ENCODE data around the gene HSD3B1.

HSD3B1 gene

DNA sequence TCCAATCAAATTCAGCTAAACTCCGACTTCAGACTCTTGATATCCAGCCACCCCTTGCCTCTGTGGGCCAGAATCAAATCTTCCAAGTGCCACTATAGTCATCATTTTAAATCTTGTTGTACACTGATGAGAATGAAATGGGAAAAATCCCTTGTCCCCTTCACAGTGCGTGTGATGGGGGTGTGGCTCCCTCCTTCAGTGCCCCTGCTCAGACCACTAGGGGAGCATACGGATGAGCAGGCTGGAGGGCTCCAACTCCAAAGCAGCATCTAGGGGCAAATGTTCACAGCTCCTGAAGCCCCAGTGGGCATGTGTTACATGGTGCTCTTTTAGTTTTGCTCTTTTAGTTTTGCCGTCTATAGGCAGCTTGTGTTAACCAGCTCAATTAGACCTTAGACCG lies 35.4 kb upstream of the HSD3B1 start:
- no peaks in the 10 kb centered on the region for H3K9me2 ChIP-seq (replicated peaks; ENCODE audit: low read depth, low read length)
- no peaks in the 10 kb centered on the region for H3K79me2 ChIP-seq (ENCODE audit: insufficient read depth, low read length)
- H3K4me2 ChIP-seq (ENCODE audit: low read depth, low read length, poor library complexity, severe bottlenecking): no peak overlapping the region
- H3K4me1 ChIP-seq (ENCODE audit: insufficient read depth, low read length, poor library complexity, severe bottlenecking): no peaks in the 10 kb centered on the region
- H2AFZ ChIP-seq (ENCODE audit: low read length): no peak overlapping the region
- no peaks in the 10 kb centered on the region for H3K36me3 ChIP-seq (ENCODE audit: insufficient read depth, low read length)
- no peak overlapping the region for H3K4me3 ChIP-seq (ENCODE audit: low read length, poor library complexity, severe bottlenecking)
- no peak for TF ChIP-seq EZH2phosphoT487 (IDR thresholded peaks at IDR 0.05; ENCODE audit: borderline replicate concordance)
- TF ChIP-seq, protein P1, sequence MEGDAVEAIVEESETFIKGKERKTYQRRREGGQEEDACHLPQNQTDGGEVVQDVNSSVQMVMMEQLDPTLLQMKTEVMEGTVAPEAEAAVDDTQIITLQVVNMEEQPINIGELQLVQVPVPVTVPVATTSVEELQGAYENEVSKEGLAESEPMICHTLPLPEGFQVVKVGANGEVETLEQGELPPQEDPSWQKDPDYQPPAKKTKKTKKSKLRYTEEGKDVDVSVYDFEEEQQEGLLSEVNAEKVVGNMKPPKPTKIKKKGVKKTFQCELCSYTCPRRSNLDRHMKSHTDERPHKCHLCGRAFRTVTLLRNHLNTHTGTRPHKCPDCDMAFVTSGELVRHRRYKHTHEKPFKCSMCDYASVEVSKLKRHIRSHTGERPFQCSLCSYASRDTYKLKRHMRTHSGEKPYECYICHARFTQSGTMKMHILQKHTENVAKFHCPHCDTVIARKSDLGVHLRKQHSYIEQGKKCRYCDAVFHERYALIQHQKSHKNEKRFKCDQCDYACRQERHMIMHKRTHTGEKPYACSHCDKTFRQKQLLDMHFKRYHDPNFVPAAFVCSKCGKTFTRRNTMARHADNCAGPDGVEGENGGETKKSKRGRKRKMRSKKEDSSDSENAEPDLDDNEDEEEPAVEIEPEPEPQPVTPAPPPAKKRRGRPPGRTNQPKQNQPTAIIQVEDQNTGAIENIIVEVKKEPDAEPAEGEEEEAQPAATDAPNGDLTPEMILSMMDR (conservative IDR thresholded peaks at IDR 0.05; ENCODE audit: low read length): no peak
- H3F3A ChIP-seq (ENCODE audit: low read depth): no peaks in the 10 kb centered on the region
- no peaks in the 10 kb centered on the region for H3K27me3 ChIP-seq (ENCODE audit: insufficient read depth, low read length, poor library complexity, severe bottlenecking)
- H4K20me1 ChIP-seq (ENCODE audit: insufficient read depth, low read length, poor library complexity, severe bottlenecking): no peaks in the 10 kb centered on the region
- H3K9ac ChIP-seq (ENCODE audit: low read depth, low read length, poor library complexity, severe bottlenecking): no peak overlapping the region
- no peaks in the 10 kb centered on the region for H3K9me3 ChIP-seq (ENCODE audit: insufficient read depth, low read depth, low read length)

DNA sequence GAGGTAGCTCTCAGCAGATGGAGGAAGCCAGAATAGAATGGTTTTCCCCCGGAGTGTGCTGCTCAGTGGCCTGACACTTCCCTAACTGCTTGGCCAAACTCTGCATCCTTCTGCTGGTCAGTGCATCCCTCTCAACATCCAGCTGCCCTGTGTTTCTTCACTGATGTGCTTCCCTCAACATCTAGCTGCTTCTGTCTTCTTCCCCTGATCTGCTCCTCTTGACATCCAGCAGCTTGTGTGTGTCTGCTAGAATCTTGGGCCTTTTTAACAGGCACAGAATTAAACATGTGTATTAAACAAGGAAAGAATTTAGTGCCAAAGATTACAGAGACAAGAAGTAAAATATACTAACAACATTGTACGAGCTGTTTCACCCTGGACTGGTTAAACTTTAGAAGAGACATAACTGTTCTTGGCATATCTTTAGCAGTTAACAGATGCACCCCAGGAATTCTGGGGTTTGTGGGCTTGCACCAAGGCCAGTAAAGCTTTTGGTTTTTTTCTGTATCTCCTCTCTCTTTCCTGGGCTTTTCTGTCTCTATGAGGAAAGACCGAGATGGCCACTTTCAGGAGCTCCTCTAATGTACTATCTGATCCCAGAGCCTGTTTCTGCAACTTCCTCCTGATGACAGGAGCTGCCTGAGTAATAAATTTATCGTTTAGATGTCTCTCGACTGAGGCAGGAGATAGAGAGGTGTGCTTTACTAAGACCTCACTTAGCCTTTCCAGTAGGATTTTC lies 34.8 kb upstream of the HSD3B1 start:
- Histone ChIP-seq H3K36me3 (ENCODE audit: insufficient read depth, low read length) (no peaks in the 10 kb centered on the region), H3K9ac (ENCODE audit: low read depth, low read length, poor library complexity, severe bottlenecking) (no peak overlapping the region), H2AFZ (ENCODE audit: low read length) (no peak overlapping the region), H4K20me1 (ENCODE audit: insufficient read depth, low read length, poor library complexity, severe bottlenecking) (no peaks in the 10 kb centered on the region), H3F3A (ENCODE audit: low read depth) (no peaks in the 10 kb centered on the region), H3K9me3 (ENCODE audit: insufficient read depth, low read depth, low read length) (no peaks in the 10 kb centered on the region), H3K4me3 (ENCODE audit: low read length, poor library complexity, severe bottlenecking) (no peak overlapping the region), H3K4me2 (ENCODE audit: low read depth, low read length, poor library complexity, severe bottlenecking) (no peak overlapping the region), H3K4me1 (ENCODE audit: insufficient read depth, low read length, poor library complexity, severe bottlenecking) (no peaks in the 10 kb centered on the region), H3K79me2 (ENCODE audit: insufficient read depth, low read length) (no peaks in the 10 kb centered on the region), H3K9me2 (replicated peaks; ENCODE audit: low read depth, low read length) (no peaks in the 10 kb centered on the region), H3K27me3 (ENCODE audit: insufficient read depth, low read length, poor library complexity, severe bottlenecking) (no peaks in the 10 kb centered on the region)
- TF ChIP-seq, protein P1 (conservative IDR thresholded peaks at IDR 0.05; ENCODE audit: low read length): no peak
- no peak for TF ChIP-seq EZH2phosphoT487 (IDR thresholded peaks at IDR 0.05; ENCODE audit: borderline replicate concordance)

GRCh38 chr1:119472819-119473175 lies 34.2 kb upstream of the HSD3B1 start:
- no peak overlapping the region for H3K4me2 ChIP-seq (ENCODE audit: low read depth, low read length, poor library complexity, severe bottlenecking)

More at GRCh38 chr1:119472819-119473175, 34.2 kb upstream of the HSD3B1 start:
- Histone ChIP-seq H3K27me3 (ENCODE audit: insufficient read depth, low read length, poor library complexity, severe bottlenecking) (no peaks in the 10 kb centered on the region), H4K20me1 (ENCODE audit: insufficient read depth, low read length, poor library complexity, severe bottlenecking) (no peaks in the 10 kb centered on the region), H3K79me2 (ENCODE audit: insufficient read depth, low read length) (no peaks in the 10 kb centered on the region), H3K4me1 (ENCODE audit: insufficient read depth, low read length, poor library complexity, severe bottlenecking) (no peaks in the 10 kb centered on the region), H3K9ac (ENCODE audit: low read depth, low read length, poor library complexity, severe bottlenecking) (no peak overlapping the region), H3F3A (ENCODE audit: low read depth) (no peaks in the 10 kb centered on the region), H2AFZ (ENCODE audit: low read length) (no peak overlapping the region), H3K4me3 (ENCODE audit: low read length, poor library complexity, severe bottlenecking) (no peak overlapping the region), H3K36me3 (ENCODE audit: insufficient read depth, low read length) (no peaks in the 10 kb centered on the region), H3K9me2 (replicated peaks; ENCODE audit: low read depth, low read length) (no peaks in the 10 kb centered on the region), H3K9me3 (ENCODE audit: insufficient read depth, low read depth, low read length) (no peaks in the 10 kb centered on the region)
- TF ChIP-seq, protein P1 (conservative IDR thresholded peaks at IDR 0.05; ENCODE audit: low read length): no peak
- no peak for TF ChIP-seq EZH2phosphoT487 (IDR thresholded peaks at IDR 0.05; ENCODE audit: borderline replicate concordance)

All from Loucy (cell line).